Measurements from ENCODE around the gene HMGA1.

- TF ChIP-seq CTCF (IDR thresholded peaks at IDR 0.05) = no peak
- no peak for TF ChIP-seq POLR2A (IDR thresholded peaks at IDR 0.05)
Observed at GRCh38 chr6:34240329-34241248, 3.9 kb downstream of the HMGA1 start.

Data from right lobe of liver (tissue), 4 donors.